WTC11 (cell line): Measurements from ENCODE around the gene TACR2. TPM values are rescaled to one million over a fixed set of nuclear protein-coding genes. Genes with fewer than 3 reads are reported as not detected.

Source experiments
- ATAC-seq: fragments of 200-7000 bp; cut with Tn5 transposase; 2 replicates; pipeline ENCODE4 v1.10.0; 2021; ENCODE audit warnings: mild to moderate bottlenecking, moderate library complexity
- CTCF ChIA-PET: fragments of 300-600 bp; sonication (Branson Sonifier 250); formaldehyde crosslinking; loops from one replicate; lab custom pipeline; 2021; ENCODE audit warnings: antibody characterized with exemption; lab: Charles Lee
- POLR2A ChIA-PET: fragments of 350-600 bp; sonication (Branson Sonifier 250); formaldehyde crosslinking; loops from one replicate; lab custom pipeline; 2021; ENCODE audit warnings: antibody characterized with exemption; lab: Charles Lee
- DNase-seq: peaks from one replicate; pipeline ENCODE4 v3.0.0; 2021; ENCODE audit warnings: low spot score
- H3K27ac Mint-ChIP-seq: 2 replicates; pipeline ENCODE4 v1.8.0; 2021; ENCODE audit warnings: mixed read lengths
- H3K27me3 Mint-ChIP-seq: 2 replicates; pipeline ENCODE4 v1.8.0; 2021; ENCODE audit warnings: low read depth, mild to moderate bottlenecking, moderate library complexity, mixed read lengths
- H3K36me3 Mint-ChIP-seq: 2 replicates; pipeline ENCODE4 v1.8.0; 2021; ENCODE audit warnings: mixed read lengths
- H3K4me1 Mint-ChIP-seq: 2 replicates; pipeline ENCODE4 v1.8.0; 2022; ENCODE audit warnings: mixed read lengths
- H3K4me3 Mint-ChIP-seq: 2 replicates; pipeline ENCODE4 v1.8.0; 2021; ENCODE audit warnings: mild to moderate bottlenecking, moderate library complexity, mixed read lengths
- H3K9me3 Mint-ChIP-seq: 2 replicates; pipeline ENCODE4 v1.8.0; 2021; ENCODE audit warnings: mixed read lengths
- ATF2 ChIP-seq: sonication (generic); formaldehyde crosslinking; IDR thresholded peaks from 2 replicates; pipeline ENCODE4 v1.8.1; 2022; ENCODE audit warnings: low read depth, missing genetic modification reagents, borderline replicate concordance
- CTCF ChIP-seq: fragments of 200-600 bp; IDR thresholded peaks from 2 replicates; pipeline ENCODE4 v1.8.0; 2022; ENCODE audit warnings: antibody characterized with exemption
- ELF4 ChIP-seq: sonication (generic); formaldehyde crosslinking; IDR thresholded peaks from 2 replicates; pipeline ENCODE4 v1.8.1; 2022; ENCODE audit warnings: low read depth, mild to moderate bottlenecking, moderate library complexity, missing genetic modification reagents
- FOXJ3 ChIP-seq: sonication (generic); formaldehyde crosslinking; IDR thresholded peaks from 2 replicates; pipeline ENCODE4 v1.9.0; 2021; ENCODE audit warnings: missing genetic modification reagents, mild to moderate bottlenecking, borderline replicate concordance
- FOXK1 ChIP-seq: sonication (generic); formaldehyde crosslinking; IDR thresholded peaks from 2 replicates; pipeline ENCODE4 v1.8.0; 2022; ENCODE audit warnings: mild to moderate bottlenecking, moderate library complexity, missing genetic modification reagents
- GTF2I ChIP-seq: fragments of 250-450 bp; sonication (Bioruptor Pico); conservative IDR thresholded peaks from 2 replicates; pipeline ENCODE4 v1.4.0; 2021; ENCODE audit warnings: mild to moderate bottlenecking
- HMGA2 ChIP-seq: fragments of 250-450 bp; sonication (Bioruptor Pico); IDR thresholded peaks from 2 replicates; pipeline ENCODE4 v1.4.0; 2021; ENCODE audit warnings: mild to moderate bottlenecking, moderate library complexity
- NFATC4 ChIP-seq: fragments of 250-450 bp; sonication (Bioruptor Pico); IDR thresholded peaks from 2 replicates; pipeline ENCODE4 v1.9.0; 2021; ENCODE audit warnings: mild to moderate bottlenecking
- NFYB ChIP-seq: sonication (generic); formaldehyde crosslinking; conservative IDR thresholded peaks from 2 replicates; pipeline ENCODE4 v1.8.0; 2022; ENCODE audit warnings: low read depth, missing genetic modification reagents
- NR3C1 ChIP-seq: sonication (generic); formaldehyde crosslinking; conservative IDR thresholded peaks from 2 replicates; pipeline ENCODE4 v1.8.1; 2023; ENCODE audit warnings: low read depth, mild to moderate bottlenecking, missing genetic modification reagents
- PREB ChIP-seq: sonication (generic); formaldehyde crosslinking; IDR thresholded peaks from 2 replicates; pipeline ENCODE4 v1.8.1; 2022; ENCODE audit warnings: mild to moderate bottlenecking, missing genetic modification reagents, moderate library complexity, borderline replicate concordance
- RELA ChIP-seq: sonication (generic); formaldehyde crosslinking; IDR thresholded peaks from 2 replicates; pipeline ENCODE4 v1.8.1; 2022; ENCODE audit warnings: missing genetic modification reagents, mild to moderate bottlenecking, borderline replicate concordance
- SOX15 ChIP-seq: fragments of 250-450 bp; sonication (Bioruptor Pico); IDR thresholded peaks from 2 replicates; pipeline ENCODE4 v1.9.0; 2021; ENCODE audit warnings: mild to moderate bottlenecking
- TP53 ChIP-seq: sonication (generic); formaldehyde crosslinking; IDR thresholded peaks from 2 replicates; pipeline ENCODE4 v1.8.1; 2023; ENCODE audit warnings: mild to moderate bottlenecking, missing genetic modification reagents
- USF2 ChIP-seq: sonication (generic); formaldehyde crosslinking; IDR thresholded peaks from 2 replicates; pipeline ENCODE4 v1.8.1; 2023; ENCODE audit warnings: mild to moderate bottlenecking, missing genetic modification reagents, moderate library complexity
- ZBTB21 ChIP-seq: sonication (generic); formaldehyde crosslinking; IDR thresholded peaks from 2 replicates; pipeline ENCODE4 v1.8.1; 2023; ENCODE audit warnings: mild to moderate bottlenecking, missing genetic modification reagents, borderline replicate concordance
- ZBTB43 ChIP-seq: sonication (generic); formaldehyde crosslinking; IDR thresholded peaks from 2 replicates; pipeline ENCODE4 v1.8.1; 2023; ENCODE audit warnings: mild to moderate bottlenecking, missing genetic modification reagents
- ZNF138 ChIP-seq: sonication (generic); formaldehyde crosslinking; conservative IDR thresholded peaks from 2 replicates; pipeline ENCODE4 v1.8.1; 2022; ENCODE audit warnings: mild to moderate bottlenecking, moderate library complexity, missing genetic modification reagents
- ZNF232 ChIP-seq: sonication (generic); formaldehyde crosslinking; IDR thresholded peaks from 2 replicates; pipeline ENCODE4 v1.8.0; 2022; ENCODE audit warnings: mild to moderate bottlenecking, missing genetic modification reagents
- ZNF263 ChIP-seq: sonication (generic); formaldehyde crosslinking; IDR thresholded peaks from 2 replicates; pipeline ENCODE4 v1.8.1; 2022; ENCODE audit warnings: low read depth, mild to moderate bottlenecking, moderate library complexity, missing genetic modification reagents
- ZNF423 ChIP-seq: fragments of 250-450 bp; sonication (Bioruptor Pico); IDR thresholded peaks from 2 replicates; pipeline ENCODE4 v2.1.2; 2022; ENCODE audit warnings: mild to moderate bottlenecking, moderate library complexity
- ZNF671 ChIP-seq: fragments of 250-450 bp; sonication (Bioruptor Pico); IDR thresholded peaks from 2 replicates; pipeline ENCODE4 v1.8.0; 2021; ENCODE audit warnings: mild to moderate bottlenecking
- ZSCAN18 ChIP-seq: fragments of 250-450 bp; sonication (Bioruptor Pico); IDR thresholded peaks from 2 replicates; pipeline ENCODE4 v2.1.2; 2022; ENCODE audit warnings: mild to moderate bottlenecking, moderate library complexity
- total RNA-seq: library from RNA; stranded (reverse); gene quantifications from 3 replicates; pipeline ENCODE4 v1.2.3, GENCODE V29; 2021

Gene TACR2
- total RNA-seq, 1 experiment from 2014 or later, result 0.20 TPM

- DNase-seq (no peak), ATAC-seq (no peak)
- H3K27ac Mint-ChIP-seq, result no peak overlapping the region
- ChIA-PET POLR2A (no interaction called here), CTCF (interaction anchor here (0.5 to 2.6 kb wide), 4 partner anchors 7 to 34 kb away, joined by 3 to 12 read pairs (median 4); partner anchors contain the start of gene TSPAN15)
- peaks cover 3% of the 10 kb centered on the region; the same call in 1 of the 2 replicates for H3K27me3 Mint-ChIP-seq
- peaks cover 4% of the 10 kb centered on the region; the same call in 1 of the 2 replicates for H3K9me3 Mint-ChIP-seq
- no peak for TF ChIP-seq USF2 (CRISPR knock-in tag)
- TF ChIP-seq ZNF671 (CRISPR knock-in tag), result no peak
- TF ChIP-seq PREB, result no peak
- no peak for TF ChIP-seq ZNF232 (CRISPR knock-in tag)
- TF ChIP-seq RELA (CRISPR knock-in tag), result no peak
- TF ChIP-seq ZBTB43 (CRISPR knock-in tag), result no peak
- no peak for TF ChIP-seq ZSCAN18 (CRISPR knock-in tag)
- TF ChIP-seq ZNF423 (CRISPR knock-in tag), result no peak
- no peak for TF ChIP-seq SOX15 (CRISPR knock-in tag)
- TF ChIP-seq NFATC4 (CRISPR knock-in tag), result no peak
- TF ChIP-seq FOXK1 (CRISPR knock-in tag), result no peak
- TF ChIP-seq NFYB (CRISPR knock-in tag), result no peak
- no peak for TF ChIP-seq ZNF138 (CRISPR knock-in tag)
- TF ChIP-seq ATF2 (CRISPR knock-in tag), result no peak
- TF ChIP-seq ELF4, result no peak
- no peak for TF ChIP-seq FOXJ3 (CRISPR knock-in tag)
- TF ChIP-seq GTF2I (CRISPR knock-in tag), result no peak
- H3K4me1 Mint-ChIP-seq, result peaks cover 6% of the 10 kb centered on the region; the same call in 1 of the 2 replicates
- no peak overlapping the region for H3K4me3 Mint-ChIP-seq
- H3K36me3 Mint-ChIP-seq, result no peaks in the 10 kb centered on the region
These were observed 20.9 kb upstream of the TACR2 start for GRCh38 chr10:69437321-69438259.

- POLR2A ChIA-PET, result no interaction called here
- TF ChIP-seq TP53 (no peak), NR3C1 (CRISPR knock-in tag) (no peak), CTCF (no peak), ZNF263 (no peak), ATF2 (CRISPR knock-in tag) (no peak), HMGA2 (CRISPR knock-in tag) (no peak), ZBTB21 (CRISPR knock-in tag) (no peak)
These were observed 19.3 kb upstream of the TACR2 start for GRCh38 chr10:69435966-69436520.

More at GRCh38 chr10:69435966-69436520, 19.3 kb upstream of the TACR2 start:
- Mint-ChIP-seq H3K36me3 (no peaks in the 10 kb centered on the region), H3K4me1 (peaks cover 6% of the 10 kb centered on the region; the same call in 1 of the 2 replicates), H3K9me3 (peaks cover 4% of the 10 kb centered on the region; the same call in 1 of the 2 replicates), H3K27ac (no peak overlapping the region), H3K4me3 (no peak overlapping the region), H3K27me3 (peaks cover 3% of the 10 kb centered on the region; the same call in 1 of the 2 replicates)
- ATAC-seq, result no peak
- CTCF ChIA-PET, result interaction anchor here (0.8 to 2.6 kb wide), 3 partner anchors 14 to 45 kb away, joined by 3 to 12 read pairs (median 4); no protein-coding TSS in a partner anchor
- no peak for DNase-seq
